Frontal cortex (tissue), 4 donors: ENCODE measurements around the gene NR0B1. TPM values are rescaled to one million over a fixed set of nuclear protein-coding genes. Genes with fewer than 3 reads are reported as not detected.

Experiments
- DNase-seq, 2 donors: peaks; one replicate each; pipeline ENCODE4 v3.0.0; 2012; ENCODE audit warnings: low spot score in 2 of 2
- FAIRE-seq: peaks from 2 replicates; lab custom pipeline; 2012; peaks lifted over from hg19 to GRCh38; lab: Jason Lieb, UNC
- total RNA-seq: library from RNA; depleted of rRNA; stranded (reverse); fragments of >200 nt; gene quantifications from one replicate; pipeline ENCODE4 v1.2.3, GENCODE V29; 2014
- donor health status: control.
- donor health status: control.
- donor health status: control.

NR0B1 gene
- total RNA-seq, 1 donor from 2014 or later: 0.41 TPM

- FAIRE-seq: no peak
- DNase-seq: no peak
These were observed 30.8 kb downstream of the NR0B1 start for GRCh38 chrX:30278365-30278764.

DNA sequence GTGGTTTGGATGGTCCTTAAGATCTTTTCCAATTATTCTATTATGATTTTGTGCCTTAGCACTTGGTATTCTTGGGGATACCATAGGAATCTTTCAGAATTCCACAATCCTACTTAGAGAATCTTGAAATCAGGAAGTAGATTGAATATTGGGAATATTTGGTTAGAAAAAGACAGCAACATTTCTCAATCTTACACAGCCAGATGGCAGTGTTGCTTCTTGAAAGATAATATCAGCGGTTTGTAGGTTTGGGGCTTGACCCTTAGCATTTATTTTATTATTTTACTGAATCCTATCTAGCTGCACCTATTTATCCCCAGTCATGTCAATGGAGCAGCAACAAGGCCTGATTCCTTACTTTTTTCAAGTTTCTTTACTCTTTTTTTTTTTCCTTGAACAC is 33.7 kb downstream of the NR0B1 start:
- DNase-seq (no peak), FAIRE-seq (no peak)

- DNase-seq: no peak
- no peak for FAIRE-seq
These were observed 38.6 kb downstream of the NR0B1 start for GRCh38 chrX:30270639-30271038.

GRCh38 chrX:30262763-30263162 is 46.4 kb downstream of the NR0B1 start:
- DNase-seq: no peak
- no peak for FAIRE-seq

DNA sequence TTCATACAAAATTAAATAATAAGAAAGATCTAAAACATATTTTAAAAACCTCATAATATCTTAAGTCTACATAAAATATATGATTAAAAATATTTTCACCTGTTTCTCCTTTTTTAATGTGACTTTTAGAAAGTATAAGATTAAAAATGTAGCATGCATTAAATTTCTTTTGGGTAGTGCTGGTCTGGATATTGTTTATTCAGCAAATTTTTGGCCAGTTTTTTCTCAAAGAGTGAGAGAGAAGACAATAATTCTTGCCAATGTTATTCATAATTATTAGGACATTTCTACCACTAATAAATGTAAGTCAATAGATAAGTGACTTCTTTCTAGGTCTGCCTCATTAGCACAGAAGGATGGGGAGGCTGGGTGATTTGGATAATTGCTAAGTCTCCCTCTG is 48.2 kb downstream of the NR0B1 start:
- FAIRE-seq (no peak), DNase-seq (no peak)

DNA sequence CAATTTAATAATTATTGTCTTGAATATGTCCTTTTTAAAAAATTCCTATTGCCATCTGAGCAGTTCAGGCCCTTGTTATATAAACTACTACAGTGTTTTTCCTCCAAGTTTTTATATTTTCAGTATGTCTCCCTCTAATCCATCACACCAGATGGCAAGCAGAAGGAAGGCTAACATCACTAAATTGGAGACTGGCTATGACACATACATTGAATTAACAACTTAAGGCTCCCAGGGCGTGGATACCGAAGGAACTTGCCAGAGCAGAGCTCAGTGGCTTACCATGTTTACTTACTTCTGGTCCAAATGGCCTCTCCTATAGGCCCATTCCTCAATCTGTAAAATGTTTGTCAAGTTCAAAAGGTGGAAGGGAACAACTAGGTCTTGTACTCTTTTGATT is 49.3 kb downstream of the NR0B1 start:
- FAIRE-seq (no peak), DNase-seq (no peak)

Other genes starting within 250 kb of the NR0B1 start
- not detected for gene MAGEB2, start 93.8 kb downstream of the NR0B1 start, total RNA-seq
- not detected for gene MAGEB3, start 78.7 kb downstream of the NR0B1 start, total RNA-seq
- not detected for gene MAGEB4, start 67.4 kb downstream of the NR0B1 start, total RNA-seq
- gene MAGEB1, start 62.2 kb downstream of the NR0B1 start, total RNA-seq: not detected